Stimulated activated CD4-positive, alpha-beta T cell treated with anti-CD3 and anti-CD28 coated beads, Interleukin-12 subunit alpha, Interleukin-12 subunit beta, amount 100 ng/mL, for 4 hours (primary cell): ENCODE data around the gene METRNL.
"Not testable (repeated sequence)": the region's sequence is repeated elsewhere in the genome, so short reads cannot be mapped to it uniquely, and the experiment has no call there.

Source experiments
- DNase-seq: peaks from one replicate; pipeline ENCODE4 v3.0.0-alpha.2; 2020

The METRNL gene, protein sequence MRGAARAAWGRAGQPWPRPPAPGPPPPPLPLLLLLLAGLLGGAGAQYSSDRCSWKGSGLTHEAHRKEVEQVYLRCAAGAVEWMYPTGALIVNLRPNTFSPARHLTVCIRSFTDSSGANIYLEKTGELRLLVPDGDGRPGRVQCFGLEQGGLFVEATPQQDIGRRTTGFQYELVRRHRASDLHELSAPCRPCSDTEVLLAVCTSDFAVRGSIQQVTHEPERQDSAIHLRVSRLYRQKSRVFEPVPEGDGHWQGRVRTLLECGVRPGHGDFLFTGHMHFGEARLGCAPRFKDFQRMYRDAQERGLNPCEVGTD

DNA sequence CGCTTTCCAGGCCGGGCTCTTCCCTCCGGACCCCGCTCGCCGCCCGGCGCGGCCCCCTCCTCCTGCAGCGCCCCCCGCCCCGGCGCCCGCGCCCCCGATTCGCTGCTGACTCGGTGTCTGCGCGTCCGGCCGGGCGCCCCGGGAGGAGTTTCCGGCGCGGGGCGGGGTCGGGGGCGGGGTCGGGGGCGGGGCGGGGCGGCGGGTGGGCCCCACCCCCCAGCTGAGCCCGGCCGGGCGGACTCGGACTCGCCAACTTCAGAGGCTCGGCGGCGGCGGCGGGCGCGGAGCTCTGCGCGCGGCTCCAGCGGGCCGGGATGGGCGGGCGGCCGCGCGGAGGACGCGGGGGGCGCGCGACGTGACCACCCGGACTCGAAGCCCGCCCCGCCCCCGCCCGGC, at the start of gene METRNL:
METRNL (plus strand) TSS at position 258 of the 396 bp plus-strand sequence. CDS start 207 bp downstream, outside the sequence.
- DNase-seq = peak; percentile 62

DNA sequence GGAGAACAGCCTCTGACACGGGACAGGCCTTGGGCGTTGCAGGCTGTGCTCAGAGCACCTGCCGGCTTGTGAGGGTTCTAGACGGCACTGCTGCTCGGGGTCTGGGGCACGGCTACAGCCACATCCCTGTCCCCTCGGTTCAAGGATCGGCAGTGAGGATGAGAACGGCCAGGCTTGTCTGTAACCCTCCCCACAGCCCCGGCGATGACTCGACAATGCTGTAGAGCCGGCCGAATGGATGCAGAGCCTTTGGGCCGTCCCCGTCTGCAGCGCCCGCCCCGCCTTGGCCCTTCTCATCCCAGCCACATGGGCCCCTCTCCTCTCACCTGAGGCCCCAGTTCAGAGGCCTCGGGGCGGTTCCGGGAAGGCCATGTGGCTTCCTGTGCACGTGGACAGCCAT, 49.0 kb upstream of the METRNL start:
- DNase-seq = no peak

DNA sequence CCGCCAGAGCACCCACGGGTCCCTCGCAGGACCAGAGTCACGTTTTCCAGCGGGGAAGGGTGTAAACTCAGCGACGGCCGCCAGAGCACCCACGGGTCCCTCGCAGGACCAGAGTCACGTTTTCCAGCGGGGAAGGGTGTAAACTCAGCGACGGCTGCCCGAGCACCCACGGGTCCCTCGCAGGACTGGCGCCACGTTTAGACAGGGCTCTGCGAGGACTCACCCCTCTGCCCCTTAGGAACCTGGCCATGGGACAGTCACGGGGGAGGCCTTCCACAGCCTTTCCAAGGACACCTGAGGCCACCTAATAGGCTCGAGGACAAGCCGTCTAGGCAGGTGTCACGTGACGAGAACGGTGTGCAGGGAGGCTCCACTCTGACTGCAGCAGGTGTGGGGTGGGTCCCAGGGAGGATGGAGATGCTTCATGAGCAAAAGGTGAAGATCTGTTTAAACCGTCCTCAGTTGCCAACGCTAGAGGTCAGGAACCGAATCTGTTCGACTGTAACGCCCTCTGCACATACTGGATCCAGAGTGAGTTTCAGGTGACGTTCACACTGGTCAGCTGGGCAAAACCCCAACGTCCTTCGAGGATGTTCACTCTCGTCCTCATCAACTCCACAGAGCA, 48.0 kb upstream of the METRNL start:
- DNase-seq = no peak

DNA sequence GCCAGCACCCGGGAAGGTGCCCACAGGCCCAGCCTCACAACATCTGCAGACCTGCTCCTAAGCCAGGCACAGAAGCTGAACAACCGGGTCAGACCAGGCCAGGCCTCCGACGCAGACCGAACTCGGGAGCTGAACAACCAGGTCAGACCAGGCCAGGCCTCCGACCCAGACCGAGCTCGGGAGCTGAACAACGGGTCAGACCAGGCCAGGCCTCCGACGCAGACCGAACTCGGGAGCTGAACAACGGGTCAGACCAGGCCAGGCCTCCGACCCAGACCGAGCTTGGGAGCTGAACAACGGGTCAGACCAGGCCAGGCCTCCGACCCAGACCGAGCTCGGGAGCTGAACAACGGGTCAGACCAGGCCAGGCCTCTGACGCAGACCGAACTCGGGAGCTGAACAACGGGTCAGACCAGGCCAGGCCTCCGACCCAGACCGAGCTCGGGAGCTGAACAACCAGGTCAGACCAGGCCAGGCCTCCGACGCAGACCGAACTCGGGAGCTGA, 47.4 kb upstream of the METRNL start:
- DNase-seq = not testable (repeated sequence)

DNA sequence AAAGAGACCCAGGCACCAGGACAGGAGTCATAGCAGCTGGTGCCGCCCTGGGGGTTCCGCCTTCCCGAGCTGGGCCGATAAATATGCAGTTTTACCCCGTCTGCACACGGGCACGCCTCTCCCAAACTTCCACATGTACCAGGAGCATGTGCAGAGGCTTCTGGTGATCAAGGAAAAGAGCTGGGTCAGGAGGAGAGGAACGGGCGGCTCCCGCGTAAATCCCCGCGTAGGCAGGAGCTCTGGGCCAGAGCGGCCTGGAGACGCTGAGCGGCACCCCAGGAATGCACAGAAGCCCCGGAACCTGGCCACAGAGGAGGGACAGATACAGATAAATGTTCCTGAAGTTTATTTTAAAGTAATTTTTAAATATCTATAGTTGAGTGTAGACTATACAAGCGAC, 46.6 kb upstream of the METRNL start:
- no peak for DNase-seq

DNA sequence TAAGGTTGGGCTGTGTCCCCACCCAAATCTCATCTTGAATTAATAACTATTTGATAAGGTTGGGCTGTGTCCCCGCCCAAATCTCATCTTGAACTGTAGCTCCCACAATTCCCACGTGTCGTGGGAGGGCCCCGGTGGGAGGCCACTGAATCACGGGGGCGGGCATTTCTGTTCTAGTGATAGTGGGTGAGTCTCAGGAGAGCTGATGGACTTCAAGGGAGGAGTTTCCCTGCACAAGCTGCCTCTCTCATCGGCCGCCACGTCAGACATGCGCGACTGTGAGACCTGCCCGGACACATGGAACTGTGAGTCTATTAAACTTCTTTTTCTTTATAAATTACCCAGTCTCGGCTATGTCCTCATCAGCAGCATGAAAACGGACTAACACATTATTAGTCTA, 44.9 kb upstream of the METRNL start:
- no peak for DNase-seq

DNA sequence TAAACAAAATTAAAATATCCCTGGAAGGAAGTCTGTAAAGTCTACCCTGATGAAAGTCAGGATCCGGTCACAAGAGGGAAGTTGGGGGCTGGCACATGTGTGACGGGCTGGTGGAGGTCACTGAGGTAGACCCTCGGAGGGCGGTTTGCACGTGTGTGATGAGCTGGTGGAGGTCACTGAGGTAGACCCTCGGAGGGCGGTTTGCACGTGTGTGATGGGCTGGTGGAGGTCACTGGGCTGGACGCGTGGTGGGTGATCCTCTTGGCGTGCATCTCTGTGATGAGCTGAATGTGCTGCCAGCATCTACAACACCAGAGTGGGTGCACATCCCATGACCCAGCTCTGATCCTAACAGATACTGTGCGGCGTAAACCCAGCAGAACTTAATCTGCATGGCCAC, 43.7 kb upstream of the METRNL start:
- DNase-seq = no peak

DNA sequence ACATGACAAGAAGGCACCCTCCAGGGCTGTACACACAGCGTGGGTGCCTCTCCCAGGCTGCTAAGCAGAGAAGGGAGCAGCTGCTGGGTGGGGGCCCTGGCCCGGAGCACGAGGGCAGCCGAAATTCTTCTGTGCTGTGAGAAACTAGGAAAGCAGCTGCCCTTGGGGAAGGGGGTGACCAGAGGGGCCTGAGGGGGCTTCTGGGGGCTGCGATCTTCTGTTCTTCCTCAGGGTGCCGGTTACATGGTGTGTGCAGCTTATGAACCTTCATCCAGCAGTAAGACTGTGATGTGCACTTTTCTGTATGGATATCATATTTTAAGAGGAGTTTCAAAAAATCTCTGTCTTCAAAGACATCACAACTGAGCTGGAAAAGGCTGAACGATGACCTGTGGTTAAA, 43.2 kb upstream of the METRNL start:
- DNase-seq = no peak

DNA sequence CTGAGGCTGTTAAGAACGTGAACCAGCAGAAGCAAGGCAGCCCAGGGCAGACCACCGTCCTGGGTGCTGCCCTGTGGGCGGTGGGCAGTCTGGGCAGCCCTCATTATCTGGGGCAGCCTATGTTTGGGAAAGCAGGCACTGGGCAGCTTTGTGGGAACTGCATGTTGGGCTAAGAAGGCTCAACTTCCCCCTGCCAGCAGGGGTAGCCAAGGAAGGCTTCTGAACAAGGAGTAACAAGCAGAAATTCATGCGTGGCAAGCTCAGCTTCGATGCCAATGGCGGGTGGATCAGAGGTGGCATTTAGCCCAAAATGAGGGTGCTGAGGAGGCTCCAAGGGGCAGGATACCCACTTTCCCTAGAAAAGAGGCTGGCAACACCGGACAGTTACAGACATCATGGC, 42.7 kb upstream of the METRNL start:
- no peak for DNase-seq

DNA sequence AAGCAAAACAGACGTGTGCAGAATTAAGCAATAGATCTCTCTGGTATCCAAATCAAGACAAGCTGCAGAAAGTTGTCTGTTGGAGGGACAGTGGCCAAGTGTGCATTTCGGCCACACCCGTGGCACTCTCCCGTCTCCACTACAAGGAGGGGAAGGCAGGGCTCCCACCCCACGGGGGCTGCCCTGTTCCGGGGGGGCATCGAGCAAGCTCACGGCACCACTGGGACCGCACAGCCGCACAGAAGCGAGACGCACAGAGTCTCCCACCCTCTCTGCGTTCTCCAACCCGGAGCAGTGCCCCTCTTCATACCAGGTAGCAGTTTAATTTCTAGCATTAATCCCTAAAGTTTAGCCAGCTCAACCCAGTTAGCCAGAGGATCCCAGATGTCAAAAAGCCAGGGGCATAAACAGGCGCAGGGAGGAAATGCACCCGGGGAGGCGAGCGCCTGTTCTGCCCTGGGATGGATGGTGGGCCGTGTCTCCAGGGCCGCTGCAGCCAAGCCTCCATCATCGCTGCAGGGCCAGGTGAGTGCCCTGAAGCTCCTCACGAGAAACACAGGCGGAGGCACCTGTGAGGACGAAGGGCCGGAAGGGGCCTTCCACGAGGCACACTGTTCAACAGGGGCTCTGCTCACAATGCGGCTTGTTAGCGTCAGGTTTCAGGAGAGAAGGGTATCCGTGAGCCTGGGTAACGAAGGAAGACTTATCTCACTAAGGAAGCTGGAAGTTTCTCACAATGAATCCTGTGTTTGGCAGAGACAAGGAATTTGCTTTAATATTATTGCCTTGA, 42.1 kb upstream of the METRNL start:
- DNase-seq = no peak

DNA sequence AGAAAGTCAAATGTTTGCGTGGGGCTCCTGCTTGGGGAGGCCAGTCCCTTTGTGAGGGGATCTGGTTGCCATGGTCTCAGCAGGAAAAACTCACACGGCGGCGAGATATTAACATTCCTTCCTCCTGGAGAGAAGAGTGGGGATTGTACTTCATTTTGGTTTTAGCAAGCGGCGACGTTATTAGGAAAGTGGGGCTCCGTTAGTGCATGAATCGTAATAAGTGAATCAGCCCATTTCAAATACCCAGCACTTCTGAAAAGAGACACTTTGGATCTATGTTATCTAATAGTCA, 41.6 kb upstream of the METRNL start:
- DNase-seq = no peak

DNA sequence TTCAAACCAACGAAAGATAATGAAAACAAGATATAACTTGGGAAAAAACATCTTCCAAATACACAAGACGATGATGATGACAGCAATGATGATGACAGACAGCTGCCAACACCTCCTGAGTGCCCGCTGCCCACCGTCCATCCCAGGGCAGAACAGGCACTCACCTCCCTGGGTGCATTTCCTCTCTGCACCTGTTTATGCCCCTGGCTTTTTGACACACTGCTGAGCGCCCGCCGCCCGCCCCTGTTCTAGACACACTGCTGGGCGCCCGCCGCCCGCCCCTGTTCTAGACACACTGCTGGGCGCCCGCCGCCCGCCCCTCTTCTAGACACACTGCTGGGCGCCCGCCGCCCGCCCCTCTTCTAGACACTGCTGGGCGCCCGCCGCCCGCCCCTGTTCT, 40.4 kb upstream of the METRNL start:
- DNase-seq = not testable (repeated sequence)

DNA sequence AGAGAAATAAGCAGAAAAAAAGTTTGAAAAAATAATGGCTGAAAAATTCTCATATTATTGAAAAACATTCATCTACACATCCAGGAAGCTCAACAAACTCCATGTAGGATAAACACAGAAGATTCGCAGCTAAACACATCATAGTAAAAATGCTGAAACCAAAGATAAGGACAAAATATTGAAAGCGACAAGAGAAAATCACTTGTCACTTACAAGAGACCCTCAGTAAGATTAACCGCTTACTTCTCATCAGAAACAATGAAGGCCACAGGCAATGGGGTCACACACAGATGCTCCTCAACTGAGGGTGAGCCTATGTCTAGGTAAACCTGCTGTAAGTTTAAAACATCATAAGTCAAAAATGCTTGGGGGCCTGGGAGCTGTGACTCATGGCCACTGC, 38.1 kb upstream of the METRNL start:
- no peak for DNase-seq

DNA sequence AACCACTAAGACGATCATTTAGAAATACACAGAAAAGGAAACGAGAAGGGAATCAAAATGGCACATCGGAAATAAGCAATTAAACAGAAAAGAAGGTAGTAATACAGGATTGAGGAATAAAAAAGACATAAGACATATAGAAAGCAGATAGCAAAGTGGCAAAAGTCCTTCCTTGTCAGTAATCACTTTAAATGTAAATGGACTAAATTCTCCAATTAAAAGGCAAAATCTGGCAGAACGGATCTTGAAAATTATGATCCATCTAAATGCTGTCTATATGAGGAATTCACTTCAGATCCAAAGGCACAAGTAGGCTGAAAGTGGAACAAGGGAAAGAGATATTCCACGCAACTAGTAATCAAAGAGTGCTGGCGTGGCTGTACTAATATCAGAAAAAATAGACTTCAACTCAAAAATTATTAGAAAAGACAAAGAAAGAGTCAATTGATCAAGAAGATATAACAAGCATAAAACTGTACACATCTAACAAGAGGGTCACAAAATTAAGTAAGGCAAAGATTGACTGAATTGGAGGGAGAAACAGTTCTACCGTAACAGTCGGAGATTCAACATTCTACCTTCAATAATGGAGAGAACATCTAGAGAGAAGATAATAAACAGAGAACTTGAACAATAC, 36.8 kb upstream of the METRNL start:
- DNase-seq = no peak

DNA sequence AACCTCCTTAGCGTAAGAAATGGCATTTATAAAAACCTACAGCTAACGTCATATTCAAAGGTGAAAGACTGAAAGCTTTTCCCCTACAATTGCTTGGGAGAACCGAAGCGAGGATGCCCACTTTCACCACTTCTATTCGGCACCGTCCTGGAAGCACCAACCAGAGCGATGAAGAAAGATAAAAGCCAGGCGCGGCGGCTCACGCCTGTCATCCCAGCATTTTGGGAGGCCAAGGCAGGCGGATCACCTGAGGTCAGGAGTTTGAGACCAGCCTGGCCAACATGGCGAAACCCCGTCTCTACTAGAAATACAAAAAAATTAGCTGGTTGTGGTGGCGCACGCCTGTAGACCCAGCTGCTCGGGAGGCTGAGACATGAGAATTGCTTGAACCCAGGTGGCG, 34.9 kb upstream of the METRNL start:
- DNase-seq = not testable (repeated sequence)

DNA sequence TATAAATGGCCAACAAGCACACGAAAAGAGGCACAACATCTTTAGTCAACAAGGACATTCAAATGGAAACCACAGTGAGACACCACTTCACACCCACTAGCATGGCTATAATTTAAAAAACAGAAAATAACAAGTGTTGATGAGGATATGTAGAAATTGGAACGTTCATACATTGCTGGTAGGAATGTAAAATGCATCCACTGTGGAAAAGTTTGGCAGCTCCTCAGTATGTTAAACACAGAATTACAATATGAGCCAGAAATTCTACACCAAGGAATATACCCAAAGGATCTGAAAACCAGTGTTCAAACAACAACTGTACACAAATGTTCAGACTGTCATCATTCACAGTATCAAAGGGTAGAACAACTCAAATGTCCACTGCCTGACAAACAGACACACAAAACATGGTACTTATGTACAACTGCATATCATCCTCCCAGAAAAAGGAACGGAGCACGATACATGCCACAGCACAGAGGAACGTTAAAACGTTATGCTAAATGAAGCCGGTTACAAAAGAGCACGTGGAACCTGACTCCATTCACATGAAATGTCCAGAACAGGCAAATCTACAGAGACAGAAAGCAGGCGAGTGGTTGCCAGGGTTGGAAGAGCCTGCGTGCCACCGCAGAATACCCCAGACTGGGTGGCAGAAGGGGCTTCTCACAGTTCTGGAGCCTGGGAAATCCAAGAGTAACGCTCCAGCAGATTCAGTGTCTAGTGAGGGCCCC, 32.8 kb upstream of the METRNL start:
- no peak for DNase-seq

DNA sequence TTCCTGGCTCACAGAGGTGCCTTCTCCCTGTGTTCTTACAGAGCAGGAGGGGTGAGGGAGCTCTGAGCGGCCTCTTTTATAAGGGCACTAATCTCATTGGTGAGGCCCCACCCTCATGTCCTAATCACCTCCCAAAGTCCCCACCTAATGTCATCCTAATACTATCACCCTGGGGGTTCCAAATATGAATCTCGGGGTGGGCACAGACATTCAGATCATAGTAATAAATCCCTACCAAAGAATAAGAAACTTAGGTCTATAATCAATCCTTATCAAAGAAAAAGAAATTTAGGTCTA, 32.3 kb upstream of the METRNL start:
- no peak for DNase-seq

DNA sequence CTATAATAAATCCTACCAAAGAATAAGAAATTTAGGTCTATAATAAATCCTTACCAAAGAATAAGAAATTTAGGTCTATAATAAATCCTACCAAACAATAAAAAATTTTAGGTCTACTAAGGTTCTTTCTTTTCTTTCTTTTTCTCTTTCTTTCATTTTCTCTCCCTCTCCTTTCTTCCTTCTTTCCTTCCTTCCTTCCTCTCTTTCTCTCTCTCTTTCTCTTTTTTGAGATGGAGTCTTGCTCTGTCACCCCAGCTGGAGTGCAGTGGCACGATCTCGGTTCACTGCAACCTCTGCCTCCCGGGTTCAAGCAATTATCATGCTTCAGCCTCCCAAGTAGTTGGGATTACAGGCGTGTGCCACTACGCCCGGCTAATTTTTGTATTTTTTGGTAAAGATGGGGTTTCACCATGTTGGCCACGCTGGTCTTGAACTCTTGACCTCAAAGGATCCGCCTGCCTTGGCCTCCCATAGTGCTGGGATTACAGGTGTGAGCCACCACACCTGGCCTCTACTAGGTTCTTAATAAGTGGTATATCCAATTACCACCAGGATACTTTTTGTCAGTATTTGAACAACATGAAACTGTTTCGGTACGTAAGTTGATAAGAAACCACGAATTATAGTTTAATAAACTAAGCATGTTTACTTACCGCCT, 31.5 kb upstream of the METRNL start:
- not testable (repeated sequence) for DNase-seq

DNA sequence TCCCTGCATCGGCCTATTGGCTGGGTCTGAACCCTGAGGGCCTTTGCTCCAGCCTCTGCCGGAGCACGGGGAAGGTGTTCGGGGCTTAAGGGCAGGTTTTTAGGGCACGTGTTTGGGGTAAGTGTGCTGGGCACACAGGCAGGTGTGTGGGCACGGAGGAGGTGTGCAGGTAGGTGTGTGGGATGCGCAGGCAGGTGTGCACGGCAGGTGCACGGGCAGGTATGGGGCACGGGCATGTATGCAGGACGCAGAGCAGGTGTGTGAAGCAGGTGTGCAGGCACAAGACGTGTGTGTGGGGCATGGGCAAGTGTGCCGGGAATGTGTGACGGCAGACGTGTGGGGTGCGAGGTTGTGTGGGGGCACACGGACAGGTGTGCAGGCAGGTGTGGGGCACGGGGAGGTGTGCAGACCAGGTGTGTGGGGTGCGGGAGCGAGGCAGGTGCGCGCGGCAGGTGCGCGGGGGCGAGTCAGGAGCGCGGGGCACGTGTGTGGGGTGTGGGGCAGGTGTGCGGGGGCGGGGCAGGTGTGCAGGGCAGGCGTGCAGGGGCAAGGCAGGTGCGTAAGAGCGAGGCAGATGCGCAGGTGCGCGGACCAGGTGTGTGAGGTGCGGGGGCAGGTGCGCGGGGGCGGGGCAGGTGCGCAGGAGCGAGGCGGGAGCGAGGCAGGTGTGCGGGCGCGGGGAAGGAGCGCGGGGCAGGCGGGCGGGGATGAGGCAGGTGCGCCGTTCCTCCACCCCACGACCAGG, 28.6 kb upstream of the METRNL start:
- DNase-seq = no peak

DNA sequence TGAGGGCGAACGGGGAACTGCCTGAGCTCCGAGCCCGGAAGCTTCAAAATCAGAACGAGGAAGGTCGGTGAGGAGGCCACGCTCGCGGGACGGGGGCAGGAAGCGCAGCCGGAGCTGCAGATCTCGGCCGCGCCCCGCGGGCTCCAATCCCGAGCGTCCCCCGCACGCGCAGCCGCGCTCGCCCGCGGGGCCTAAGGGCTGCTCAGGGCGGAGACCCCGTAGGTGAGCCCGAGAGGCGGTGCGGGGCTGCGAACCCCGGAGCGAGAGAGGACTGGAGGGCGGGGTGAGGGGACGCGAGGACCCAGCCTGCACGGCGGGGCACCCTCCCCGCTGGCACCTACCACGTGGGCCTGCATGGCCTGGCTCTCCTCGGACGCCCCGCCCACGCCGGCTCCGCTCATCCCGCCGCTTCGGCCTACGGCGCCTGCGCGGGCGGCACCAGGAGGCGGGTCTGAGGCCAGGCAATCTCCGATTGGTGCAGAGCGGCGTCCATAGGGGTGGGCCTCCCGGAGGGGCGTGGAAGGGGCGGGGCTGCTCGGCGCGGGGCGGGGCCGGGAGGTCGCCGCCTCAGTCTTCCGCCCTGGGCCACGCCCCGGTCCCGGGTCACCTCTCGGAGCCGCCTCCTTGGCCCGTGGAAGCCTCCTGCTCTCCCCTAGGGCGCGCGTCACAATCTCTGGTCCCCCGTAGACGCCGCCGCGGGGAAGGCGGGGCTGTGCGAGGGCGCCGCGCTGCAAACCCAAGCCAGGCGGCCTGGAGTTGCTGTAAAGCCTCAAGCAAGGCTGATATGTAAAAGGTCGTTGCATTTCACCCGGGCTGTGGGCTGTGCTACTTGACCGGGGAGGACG, 27.8 kb upstream of the METRNL start:
- DNase-seq = peak; percentile 98

DNA sequence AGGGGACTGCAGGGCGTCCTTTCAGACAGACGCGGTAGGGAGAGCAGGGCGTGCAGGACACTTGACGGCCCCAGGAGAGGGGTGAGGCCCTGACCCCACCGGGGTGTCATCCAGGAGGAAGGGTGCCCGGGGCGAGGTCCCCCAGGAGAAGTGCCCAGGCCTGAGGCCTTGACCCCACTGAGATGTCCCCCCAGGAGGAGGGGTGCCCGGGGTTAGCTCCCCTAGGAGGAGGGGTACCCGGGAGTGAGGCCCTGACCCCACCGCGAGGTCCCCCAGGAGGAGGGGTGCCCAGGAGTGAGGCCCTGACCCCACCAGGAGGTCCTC, 27.2 kb upstream of the METRNL start:
- no peak for DNase-seq
